A673 (cell line): ENCODE measurements around the gene DMPK. TPM values are rescaled to one million over a fixed set of nuclear protein-coding genes. Genes with fewer than 3 reads are reported as not detected.

Experiments used
- BruUV-seq: library from RNA; stranded (reverse); fragments of 400-500 nt; replicated peaks from 2 replicates; lab custom pipeline; 2021; lab: Mats Ljungman, UMichigan
- CTCF ChIA-PET: fragments of 300-600 bp; sonication (Branson Sonifier 250); formaldehyde crosslinking; loops from one replicate; lab custom pipeline; 2022; ENCODE audit warnings: antibody characterized with exemption; lab: Charles Lee
- POLR2A ChIA-PET: fragments of 300-600 bp; sonication (Branson Sonifier 250); formaldehyde crosslinking; loops from one replicate; lab custom pipeline; 2022; ENCODE audit warnings: antibody characterized with exemption; ENCODE audit not compliant: low non-redundant PET; lab: Charles Lee
- DNase-seq: peaks from one replicate; pipeline ENCODE4 v3.0.0-alpha.2; 2015; ENCODE audit warnings: low spot score
- H3K27ac ChIP-seq: fragments of 200-600 bp; sonication (generic); 2 replicates; pipeline ENCODE4 v1.5.1; 2016; ENCODE audit warnings: mixed run types, low read depth, mild to moderate bottlenecking, mixed read lengths, antibody characterized with exemption, low read length; ENCODE audit not compliant: poor library complexity, severe bottlenecking
- H3K27me3 ChIP-seq: fragments of 200-600 bp; sonication (generic); replicated peaks from 2 replicates; pipeline ENCODE4 v1.6.1; 2017; ENCODE audit warnings: mixed run types, low read depth, mild to moderate bottlenecking, mixed read lengths, antibody characterized with exemption, low read length; ENCODE audit not compliant: insufficient read depth, poor library complexity
- H3K36me3 ChIP-seq: fragments of 200-600 bp; sonication (generic); 2 replicates; pipeline ENCODE4 v1.6.1; 2016; ENCODE audit warnings: mixed run types, mild to moderate bottlenecking, mixed read lengths, antibody characterized with exemption, low read length; ENCODE audit not compliant: insufficient read depth, poor library complexity, severe bottlenecking
- H3K4me1 ChIP-seq: fragments of 200-600 bp; sonication (generic); 2 replicates; pipeline ENCODE4 v1.6.1; 2017; ENCODE audit warnings: mixed run types, mild to moderate bottlenecking, mixed read lengths, antibody characterized with exemption, low read length; ENCODE audit not compliant: insufficient read depth, poor library complexity, severe bottlenecking
- H3K4me3 ChIP-seq: fragments of 200-600 bp; sonication (generic); 2 replicates; pipeline ENCODE4 v1.5.1; 2016; ENCODE audit warnings: low read depth, mixed run types, mild to moderate bottlenecking, mixed read lengths, low read length; ENCODE audit not compliant: poor library complexity, severe bottlenecking
- H3K9me3 ChIP-seq: fragments of 200-600 bp; sonication (generic); 2 replicates; pipeline ENCODE4 v1.6.1; 2016; ENCODE audit warnings: mixed run types, low read depth, mild to moderate bottlenecking, mixed read lengths, antibody characterized with exemption, low read length; ENCODE audit not compliant: poor library complexity, severe bottlenecking
- EZH2 ChIP-seq: fragments of 200-600 bp; sonication (generic); IDR thresholded peaks from 2 replicates; pipeline ENCODE4 v1.6.1; 2017; ENCODE audit warnings: borderline replicate concordance, low read depth, mild to moderate bottlenecking, mixed read lengths, antibody characterized with exemption, low read length; ENCODE audit not compliant: poor library complexity, severe bottlenecking
- intact Hi-C: fragments of 100-400 bp; cut with micrococcal nuclease; formaldehyde crosslinking; loops from one replicate; pipeline ENCODE4 v1.10.0; 2022; ENCODE audit not compliant: unreplicated experiment
- total RNA-seq: library from RNA; stranded (reverse); gene quantifications from 2 replicates; pipeline ENCODE4 v1.2.3, GENCODE V29; 2021
- TF ChIP-seq, protein P1 (sequence below): fragments of 300-800, 200-600 bp; sonication (generic); conservative IDR thresholded peaks from 2 replicates; pipeline ENCODE4 v1.5.1; 2017; ENCODE audit warnings: low read depth, mild to moderate bottlenecking, antibody characterized with exemption, low read length, moderate library complexity, mixed read lengths

DMPK gene
- total RNA-seq, 1 experiment from 2014 or later, result 82.0 TPM

- ChIA-PET CTCF (interaction anchor here (0.6 to 3.0 kb wide), 7 partner anchors 9 to 128 kb away, joined by 3 to 17 read pairs (median 5); no protein-coding TSS in a partner anchor), POLR2A (interaction anchor here (0.5 to 0.9 kb wide), 4 partner anchors 9 to 1579 kb away, joined by 3 to 12 read pairs (median 8); partner anchors contain the start of genes DHX34, FBXO46 and QPCTL)
- peak overlapping the region; percentile 53 for H3K4me3 ChIP-seq
- TF ChIP-seq, protein P1, sequence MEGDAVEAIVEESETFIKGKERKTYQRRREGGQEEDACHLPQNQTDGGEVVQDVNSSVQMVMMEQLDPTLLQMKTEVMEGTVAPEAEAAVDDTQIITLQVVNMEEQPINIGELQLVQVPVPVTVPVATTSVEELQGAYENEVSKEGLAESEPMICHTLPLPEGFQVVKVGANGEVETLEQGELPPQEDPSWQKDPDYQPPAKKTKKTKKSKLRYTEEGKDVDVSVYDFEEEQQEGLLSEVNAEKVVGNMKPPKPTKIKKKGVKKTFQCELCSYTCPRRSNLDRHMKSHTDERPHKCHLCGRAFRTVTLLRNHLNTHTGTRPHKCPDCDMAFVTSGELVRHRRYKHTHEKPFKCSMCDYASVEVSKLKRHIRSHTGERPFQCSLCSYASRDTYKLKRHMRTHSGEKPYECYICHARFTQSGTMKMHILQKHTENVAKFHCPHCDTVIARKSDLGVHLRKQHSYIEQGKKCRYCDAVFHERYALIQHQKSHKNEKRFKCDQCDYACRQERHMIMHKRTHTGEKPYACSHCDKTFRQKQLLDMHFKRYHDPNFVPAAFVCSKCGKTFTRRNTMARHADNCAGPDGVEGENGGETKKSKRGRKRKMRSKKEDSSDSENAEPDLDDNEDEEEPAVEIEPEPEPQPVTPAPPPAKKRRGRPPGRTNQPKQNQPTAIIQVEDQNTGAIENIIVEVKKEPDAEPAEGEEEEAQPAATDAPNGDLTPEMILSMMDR, result no peak
- TF ChIP-seq EZH2, result no peak
- intact Hi-C loops, result loop anchor here (10.0 kb wide), 1 partner anchor 75 kb away; the partner anchor contains the start of genes QPCTL and SNRPD2
- H3K27me3 ChIP-seq, result no peaks in the 10 kb centered on the region
- peak; percentile 68 for DNase-seq
- H3K9me3 ChIP-seq, result no peaks in the 10 kb centered on the region
- peaks cover 14% of the 10 kb centered on the region for H3K4me1 ChIP-seq
- no TSS peak for BruUV-seq
- H3K27ac ChIP-seq, result peak overlapping the region; percentile 86
- no peaks in the 10 kb centered on the region for H3K36me3 ChIP-seq
Observed at GRCh38 chr19:45769821-45770191, 12.5 kb downstream of the DMPK start.

GRCh38 chr19:45768984-45769782 lies 13.1 kb downstream of the DMPK start, which contains the start of gene SIX5:
SIX5 (minus strand) TSS chr19:45769252; CDS start chr19:45768844, 408 bp downstream.
- ChIA-PET POLR2A (interaction anchor here (0.5 to 0.9 kb wide), 10 partner anchors 10 to 1580 kb away, joined by 3 to 21 read pairs (median 6); partner anchors contain the start of genes DHX34, DMPK, FBXO46 and QPCTL), CTCF (interaction anchor here (0.6 to 3.0 kb wide), 7 partner anchors 10 to 127 kb away, joined by 3 to 17 read pairs (median 7); no protein-coding TSS in a partner anchor)
- no peak for TF ChIP-seq EZH2
- TF ChIP-seq, protein P1, result no peak
- peaks cover 20% of the 10 kb centered on the region for H3K4me1 ChIP-seq
- no peaks in the 10 kb centered on the region for H3K27me3 ChIP-seq
- H3K27ac ChIP-seq, result peak within 1 kb of the TSS; percentile 98
- no peaks in the 10 kb centered on the region for H3K9me3 ChIP-seq
- H3K36me3 ChIP-seq, result no peaks in the 10 kb centered on the region
- H3K4me3 ChIP-seq, result peak within 1 kb of the TSS; percentile 89
- intact Hi-C loops, result no loop called here
- no TSS peak for BruUV-seq
- DNase-seq, result peak; percentile 99

GRCh38 chr19:45768655-45768983 lies 13.7 kb downstream of the DMPK start:
- H3K4me1 ChIP-seq, result peaks cover 22% of the 10 kb centered on the region
- TF ChIP-seq, protein P1, result no peak
- TF ChIP-seq EZH2, result no peak
- BruUV-seq, result no TSS peak
- ChIA-PET POLR2A (interaction anchor here (0.5 to 0.6 kb wide), 2 partner anchors 38 to 126 kb away, joined by 3 to 5 read pairs; partner anchors contain the start of gene FBXO46), CTCF (interaction anchor here (2.4 to 3.0 kb wide), 2 partner anchors 10 to 31 kb away, joined by 15 to 17 read pairs; no protein-coding TSS in a partner anchor)
- H3K27me3 ChIP-seq, result no peaks in the 10 kb centered on the region
- no peaks in the 10 kb centered on the region for H3K9me3 ChIP-seq
- intact Hi-C loops, result no loop called here
- peak overlapping the region; percentile 98 for H3K27ac ChIP-seq
- no peaks in the 10 kb centered on the region for H3K36me3 ChIP-seq
- peak; percentile 67 for DNase-seq
- peak overlapping the region; percentile 89 for H3K4me3 ChIP-seq
